HG03097 (cell line): ENCODE results near the gene GYPC.

Experiments
- ATAC-seq: cut with Tn5 transposase; IDR thresholded peaks from one replicate; pipeline ENCODE4 v1.9.1; 2021; ENCODE audit not compliant: unreplicated experiment, low FRiP score

Gene GYPC

GRCh38 chr2:126722081-126722480 lies 66.1 kb downstream of the GYPC start:
- no peak for ATAC-seq

GRCh38 chr2:126722546-126722945 lies 66.6 kb downstream of the GYPC start:
- no peak for ATAC-seq

DNA sequence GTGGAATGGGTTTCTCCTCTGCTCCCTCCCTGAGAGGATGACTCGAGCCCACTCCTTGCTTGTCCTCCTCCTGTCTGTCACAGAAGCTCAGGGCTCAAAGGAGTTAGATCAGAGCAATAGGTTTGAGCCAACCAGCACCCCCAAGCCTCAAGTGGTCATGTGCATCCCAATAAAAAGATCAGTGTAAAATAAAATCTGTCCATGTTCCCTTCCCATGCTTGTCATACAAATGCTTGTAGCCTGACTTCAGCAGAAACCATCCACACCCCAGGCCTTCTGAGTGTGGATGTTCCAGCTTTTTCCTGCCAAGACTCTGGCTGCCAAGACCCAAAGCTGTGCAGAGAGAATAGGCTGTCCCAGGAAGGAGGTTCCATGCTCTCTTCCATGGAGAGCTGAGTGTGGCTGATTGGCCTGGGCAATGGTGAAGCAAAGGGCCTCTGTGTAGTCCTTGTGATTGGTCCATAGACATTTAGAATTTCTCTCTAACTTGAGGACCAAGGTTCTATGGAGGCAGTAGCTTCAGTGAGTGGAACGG lies 67.4 kb downstream of the GYPC start:
- no peak for ATAC-seq

DNA sequence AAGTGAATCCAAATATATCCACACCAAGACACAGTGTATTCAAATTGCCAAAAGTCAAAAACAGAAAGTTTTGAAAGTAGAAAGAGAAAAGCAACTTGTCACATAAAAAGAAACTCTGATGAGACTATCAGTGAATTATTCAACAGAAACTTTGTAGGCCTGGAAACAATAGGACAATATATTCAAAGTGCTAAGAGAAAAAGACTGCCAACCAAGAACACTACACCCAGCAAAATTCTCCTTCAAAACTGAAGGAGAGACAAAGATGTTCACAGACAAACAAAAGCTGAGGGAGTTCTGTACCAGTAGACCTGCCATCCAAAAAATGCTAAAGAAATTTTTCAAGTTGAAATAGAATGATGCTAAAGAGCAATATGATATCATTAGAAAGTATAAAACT lies 69.6 kb downstream of the GYPC start:
- no peak for ATAC-seq

DNA sequence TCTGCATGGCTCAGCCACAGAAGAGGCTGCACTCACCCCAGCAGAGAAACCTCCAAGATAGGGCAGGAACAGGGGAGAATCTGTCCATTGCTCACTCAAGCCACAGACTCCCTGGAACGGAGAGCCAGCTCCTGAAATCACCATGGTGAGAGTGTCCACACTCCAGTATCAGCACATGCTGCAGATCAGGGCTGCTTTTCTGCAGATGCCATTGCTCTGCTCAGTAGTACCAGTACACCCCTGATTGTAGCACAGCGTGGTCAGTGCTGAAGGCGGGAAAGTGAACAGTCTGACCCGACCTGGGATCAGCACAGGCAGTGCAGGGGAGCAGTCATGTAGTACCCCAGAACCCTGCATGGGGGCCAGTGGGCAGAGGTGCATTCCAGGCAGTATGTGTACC lies 73.9 kb downstream of the GYPC start:
- no peak for ATAC-seq

DNA sequence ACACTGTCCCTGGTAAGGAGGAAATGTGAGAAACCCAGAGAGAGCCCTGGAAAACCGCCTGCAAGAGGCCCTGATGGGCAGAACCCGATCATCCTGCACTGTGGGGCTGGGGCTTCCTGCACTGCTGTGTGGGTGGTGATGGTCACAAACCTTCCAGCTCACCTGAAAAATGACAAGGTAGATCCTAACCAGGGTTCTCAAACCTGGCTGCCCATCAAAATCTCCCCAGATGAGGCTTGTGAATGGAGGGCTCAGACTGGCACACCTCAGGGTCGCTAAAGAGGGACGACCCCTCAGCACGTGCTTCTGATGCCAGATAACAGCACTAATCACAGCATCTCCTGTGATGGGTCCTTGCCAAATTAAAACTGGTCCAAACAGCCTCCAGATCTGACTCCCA lies 74.7 kb downstream of the GYPC start:
- no peak for ATAC-seq

DNA sequence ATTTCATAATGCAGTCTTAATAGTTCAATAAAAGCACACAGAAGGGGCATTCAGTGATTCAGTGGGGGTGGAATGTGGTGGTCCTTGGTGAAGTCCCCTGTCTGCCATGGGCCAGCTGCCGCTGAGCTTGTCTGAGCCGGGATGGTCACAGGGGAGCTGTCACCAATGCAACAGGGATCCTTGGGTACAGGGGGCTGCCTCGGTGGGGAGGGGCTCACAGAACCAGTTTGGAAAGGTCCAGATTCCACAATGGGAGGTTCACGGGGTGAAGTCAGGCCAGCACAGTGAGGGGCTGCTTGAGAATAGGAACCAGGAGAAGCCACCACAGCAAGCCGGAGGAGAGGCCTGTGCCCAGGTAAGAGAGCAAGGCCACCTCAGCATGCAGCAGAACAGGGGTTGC lies 75.4 kb downstream of the GYPC start:
- no peak for ATAC-seq

DNA sequence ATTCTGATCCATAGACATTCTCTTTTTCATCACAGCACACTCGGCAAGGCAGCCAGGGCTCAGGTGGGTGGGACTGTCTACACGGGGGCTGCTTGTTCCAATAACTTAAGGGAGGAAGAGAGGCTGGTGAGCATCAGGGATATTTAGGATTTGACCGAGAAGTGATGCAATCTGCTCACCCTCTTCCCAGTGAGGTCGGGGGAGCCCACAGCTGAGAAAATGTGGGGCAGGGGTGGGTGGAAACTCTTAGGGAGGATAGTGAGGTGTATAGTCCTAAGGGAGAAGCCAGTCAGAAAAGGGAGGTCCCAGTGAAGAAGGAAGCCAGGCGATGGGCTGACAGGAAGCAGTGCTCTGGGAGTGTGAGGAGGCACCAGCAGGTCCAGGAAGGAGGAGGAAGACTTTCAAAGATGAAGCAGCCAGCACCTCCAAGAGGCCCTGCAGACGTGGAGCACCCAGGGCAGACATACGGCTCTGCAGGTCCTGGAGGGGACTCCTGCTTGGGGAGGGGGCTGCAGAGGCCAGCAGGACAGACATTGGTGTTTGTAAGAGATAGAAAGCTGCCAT lies 76.8 kb downstream of the GYPC start:
- ATAC-seq = no peak

GRCh38 chr2:126733795-126734194 lies 77.8 kb downstream of the GYPC start:
- no peak for ATAC-seq

- ATAC-seq = no peak
Measured at GRCh38 chr2:126736133-126736874, 80.3 kb downstream of the GYPC start.

DNA sequence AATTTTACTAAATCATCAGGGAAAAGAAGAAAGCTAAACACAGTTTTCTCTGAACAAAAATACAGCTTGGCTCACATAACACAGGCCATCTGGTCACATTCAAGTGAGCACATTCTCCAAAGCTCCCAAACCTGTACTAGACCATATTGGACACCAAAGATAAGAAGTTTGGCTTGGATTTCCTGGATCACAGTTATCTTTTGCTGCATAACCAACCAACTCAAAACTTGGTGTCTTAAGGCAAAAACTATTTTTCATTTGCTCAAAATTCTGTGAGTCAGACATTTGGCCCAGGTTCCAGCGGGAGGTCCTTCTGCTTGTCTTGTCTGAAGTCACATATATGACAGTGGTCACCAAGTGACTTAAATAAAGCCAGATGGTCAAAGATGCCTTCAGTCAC lies 83.2 kb downstream of the GYPC start:
- ATAC-seq = no peak

- no peak for ATAC-seq
Measured at GRCh38 chr2:126744640-126745039, 88.7 kb downstream of the GYPC start.
